DMS153 (cell line): Measurements from ENCODE around the gene MYH16.
A peak's percentile ranks its signal among the peaks of the same experiment; 100 is the strongest.
"Not testable (repeated sequence)": the region's sequence is repeated elsewhere in the genome, so short reads cannot be mapped to it uniquely, and the experiment has no call there.

Source experiments
- DNase-seq: peaks from one replicate; lab custom pipeline; 2025; lab: John Stamatoyannopoulos, UW

MYH16 gene

DNA sequence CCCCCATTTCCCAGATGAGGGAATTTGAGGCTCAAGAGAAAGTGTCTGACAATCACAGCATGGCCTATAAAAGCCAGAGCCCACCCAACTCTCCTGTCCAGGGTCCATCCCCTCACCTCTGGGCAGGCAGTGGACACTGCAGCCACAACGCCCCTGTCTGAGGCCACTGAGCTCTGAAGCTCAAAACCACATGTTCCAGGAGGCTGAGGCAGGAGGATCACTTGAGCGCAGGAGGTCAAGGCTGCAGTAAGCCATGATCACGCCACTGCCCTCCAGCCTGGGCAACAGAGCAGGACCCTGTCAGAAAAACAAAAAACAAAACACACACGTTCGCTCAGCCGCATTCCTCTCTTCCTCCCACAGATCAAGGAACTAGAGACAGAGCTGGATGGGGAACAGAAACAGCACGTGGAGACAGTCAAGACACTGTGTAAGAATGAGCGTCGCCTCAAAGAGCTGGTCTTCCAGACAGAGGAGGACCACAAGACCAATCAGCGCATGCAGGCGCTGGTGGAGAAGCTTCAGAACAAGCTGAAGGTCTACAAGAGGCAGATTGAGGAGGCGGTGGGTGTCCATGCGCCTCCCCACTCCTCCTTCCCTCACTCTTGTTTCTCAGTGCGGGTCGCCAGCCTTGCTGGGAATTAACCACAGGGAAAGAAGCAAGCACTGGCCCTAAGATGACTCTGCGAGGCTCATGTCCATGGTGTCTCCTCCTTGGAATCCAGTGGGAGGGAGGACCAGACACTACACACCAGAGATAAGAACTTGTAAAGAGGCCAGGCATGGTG is 33.0 kb downstream of the MYH16 start:
- DNase-seq, result no peak

DNA sequence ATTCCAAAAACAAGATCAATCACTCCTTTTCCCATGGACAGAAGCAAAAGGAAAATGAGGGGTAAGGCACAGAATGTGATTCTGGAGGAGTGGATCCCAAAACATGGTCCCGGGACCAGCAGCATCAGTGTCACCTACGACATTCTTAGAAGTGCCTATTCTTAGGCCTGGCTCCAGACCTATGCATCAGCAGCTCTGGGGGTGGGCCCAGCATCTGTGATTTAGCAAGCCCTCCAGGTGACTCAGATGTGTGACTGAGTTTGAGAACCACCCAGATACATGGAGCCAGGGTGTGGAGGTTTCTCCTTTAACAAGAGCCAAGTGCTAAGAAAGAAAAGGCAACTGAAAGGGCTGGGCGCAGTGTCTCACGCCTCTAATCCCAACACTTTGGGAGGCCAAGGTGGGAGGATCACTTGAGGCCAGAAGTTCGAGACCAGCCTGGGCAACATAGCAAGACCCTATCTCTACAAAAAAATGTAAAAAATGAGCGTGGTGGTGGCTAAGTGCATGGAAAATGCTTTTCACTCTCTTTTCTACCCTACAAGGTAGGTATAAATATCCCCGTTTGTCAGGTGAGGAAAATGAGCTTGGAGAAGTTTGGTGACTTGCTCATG is 35.9 kb downstream of the MYH16 start:
- DNase-seq, result no peak

DNA sequence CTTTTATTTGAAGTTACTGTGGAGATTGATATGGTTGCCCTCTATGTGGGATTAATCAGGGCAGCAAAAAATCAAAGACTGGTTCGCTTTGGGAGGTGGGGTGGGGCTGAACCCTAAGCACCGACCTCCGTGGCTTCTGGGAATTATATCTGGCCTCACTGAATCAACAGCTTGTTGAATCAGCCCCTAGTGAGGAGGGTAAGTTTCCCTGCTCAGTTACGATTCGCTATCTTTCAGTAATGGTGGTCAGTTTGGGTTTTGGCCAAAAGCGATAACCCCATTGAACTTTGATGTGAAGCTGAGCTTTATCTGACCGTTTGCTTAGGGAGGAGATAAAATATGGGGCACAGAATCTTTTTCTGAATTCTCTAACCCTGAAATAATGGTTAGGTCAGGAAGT is 36.5 kb downstream of the MYH16 start:
- DNase-seq, result no peak

DNA sequence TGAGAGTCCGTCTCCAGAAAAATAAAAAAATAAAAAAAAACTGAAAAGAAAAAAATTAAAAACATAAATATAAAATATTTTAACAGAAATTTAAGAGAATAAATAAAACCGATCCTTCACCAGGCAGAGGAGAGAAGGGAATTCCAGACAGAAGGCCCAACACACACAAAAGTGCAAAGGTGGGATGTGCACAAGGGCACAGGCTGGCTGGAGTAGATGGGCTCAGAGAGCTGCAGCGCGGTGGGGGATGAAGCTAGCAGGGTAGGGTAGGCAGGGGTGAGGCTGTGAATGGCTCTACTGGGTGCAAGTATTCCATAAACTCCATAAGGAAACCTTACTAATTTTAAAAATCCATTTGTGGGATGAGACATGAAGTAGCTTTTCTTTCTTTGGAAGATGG is 37.4 kb downstream of the MYH16 start:
- DNase-seq, result no peak

DNA sequence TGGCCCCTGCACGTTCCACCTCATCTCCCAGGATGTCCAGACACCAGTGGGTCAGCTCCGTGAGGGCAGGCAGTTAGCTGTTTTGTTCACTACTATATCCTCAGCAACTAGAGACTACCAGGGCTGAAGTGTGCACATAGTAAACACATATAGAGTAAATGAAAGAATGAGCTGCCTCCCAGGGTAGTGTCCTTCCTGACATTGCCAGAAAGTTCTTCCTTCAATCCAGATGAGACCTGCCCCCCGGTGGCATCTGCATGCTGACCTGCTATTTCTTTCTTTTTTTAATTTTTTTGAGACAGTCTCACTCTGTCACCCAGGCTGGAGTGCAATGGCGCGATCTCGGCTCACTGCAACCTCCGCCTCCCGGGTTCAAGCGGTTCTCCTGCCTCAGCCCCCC is 39.1 kb downstream of the MYH16 start:
- DNase-seq, result no peak

DNA sequence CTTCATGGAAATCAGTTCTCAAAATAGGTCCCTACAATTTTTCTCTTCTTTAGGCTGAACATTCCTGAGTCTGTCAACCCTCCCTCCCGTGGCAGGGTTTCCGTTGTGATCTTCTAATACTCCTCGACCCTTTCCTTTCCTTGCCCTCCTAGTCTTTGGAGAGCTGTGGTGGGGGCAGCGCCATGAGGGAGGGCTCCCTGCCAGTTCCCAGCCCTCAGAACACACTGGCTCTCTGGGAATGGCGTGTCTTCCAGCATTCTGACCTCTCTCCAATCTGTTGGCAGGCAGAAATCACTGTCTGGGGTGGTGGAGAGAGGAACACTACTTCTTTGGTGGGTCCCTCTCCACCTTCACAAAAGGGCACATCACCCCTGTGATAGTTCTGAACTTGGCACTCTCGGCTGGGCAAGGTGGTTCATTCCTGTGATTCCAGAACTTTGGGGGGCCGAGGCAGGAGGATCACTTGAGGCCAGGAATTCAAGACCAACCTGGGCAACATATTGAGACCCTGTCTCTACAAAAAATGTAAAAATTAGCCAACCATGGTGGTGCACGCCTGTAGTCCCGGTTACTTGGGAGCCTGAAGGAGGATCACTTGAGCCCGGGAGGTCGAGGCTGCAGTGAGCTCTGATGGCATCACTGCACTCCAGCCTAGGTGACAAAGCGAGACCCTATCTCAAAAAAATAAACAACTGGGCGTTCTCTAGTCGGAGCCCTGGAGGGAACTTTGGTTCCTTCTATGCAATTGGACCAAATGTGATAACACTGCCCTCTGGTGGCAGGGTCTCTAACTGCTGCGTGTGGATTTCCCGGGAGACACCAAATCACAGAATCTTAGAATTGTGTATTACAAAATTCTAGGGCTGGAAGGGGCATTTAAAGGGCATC is 39.9 kb downstream of the MYH16 start:
- no peak for DNase-seq

DNA sequence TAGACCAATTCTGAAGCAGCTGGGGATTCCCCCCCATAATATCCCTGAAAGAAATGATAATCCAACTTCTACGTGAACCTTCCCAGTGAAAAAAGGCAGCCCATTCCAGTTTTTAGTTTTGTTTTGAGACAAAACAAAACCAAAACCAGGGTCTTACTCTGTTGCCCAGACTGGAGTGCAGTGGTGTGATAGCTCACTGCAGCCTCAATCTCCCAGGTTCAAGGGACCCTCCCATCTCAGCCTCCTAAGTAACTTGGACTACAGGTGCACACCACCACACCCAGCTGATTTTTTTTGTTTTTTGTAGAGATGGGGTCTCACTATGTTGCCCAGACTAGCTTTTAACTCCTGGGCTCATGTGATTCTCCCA is 40.5 kb downstream of the MYH16 start:
- DNase-seq, result no peak

DNA sequence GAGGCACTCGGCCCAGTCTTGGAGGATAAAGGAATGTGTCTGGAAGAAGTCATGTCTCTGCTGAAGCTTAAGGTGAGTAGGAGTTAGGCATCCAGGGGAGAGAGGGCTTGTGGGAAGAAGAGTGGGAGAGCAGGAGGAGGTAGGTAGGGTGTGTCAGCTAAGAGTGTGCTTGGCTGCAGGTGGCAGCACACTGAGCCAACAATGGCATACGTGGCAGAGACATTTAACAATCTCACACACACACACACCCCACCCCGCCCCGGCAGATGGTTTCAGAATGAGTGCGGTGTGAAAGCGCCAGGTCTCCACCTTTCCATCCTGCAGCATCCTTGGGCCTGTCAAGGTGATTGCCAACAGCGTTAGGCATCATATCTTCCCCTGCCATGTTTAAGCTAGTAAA is 41.9 kb downstream of the MYH16 start:
- peak; percentile 9 for DNase-seq

DNA sequence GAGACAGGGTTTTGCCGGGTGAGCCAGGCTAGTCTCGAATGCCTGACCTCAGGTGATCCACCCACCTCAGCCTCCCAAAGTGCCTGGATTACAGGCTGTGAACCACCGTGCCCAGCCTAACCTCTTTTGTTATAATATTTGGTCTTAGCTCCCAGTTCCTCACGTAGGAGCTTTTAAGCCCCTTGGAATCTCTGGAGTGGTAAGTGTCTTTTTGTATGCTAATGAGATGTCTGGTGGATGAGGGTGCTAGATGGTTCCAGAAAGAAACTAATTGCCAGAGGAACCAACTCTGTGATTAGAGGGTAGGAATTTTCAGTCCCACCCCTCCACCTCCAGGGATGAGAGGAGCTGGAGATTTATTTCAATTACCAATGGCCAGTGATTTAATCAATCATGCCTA is 47.7 kb downstream of the MYH16 start:
- no peak for DNase-seq

DNA sequence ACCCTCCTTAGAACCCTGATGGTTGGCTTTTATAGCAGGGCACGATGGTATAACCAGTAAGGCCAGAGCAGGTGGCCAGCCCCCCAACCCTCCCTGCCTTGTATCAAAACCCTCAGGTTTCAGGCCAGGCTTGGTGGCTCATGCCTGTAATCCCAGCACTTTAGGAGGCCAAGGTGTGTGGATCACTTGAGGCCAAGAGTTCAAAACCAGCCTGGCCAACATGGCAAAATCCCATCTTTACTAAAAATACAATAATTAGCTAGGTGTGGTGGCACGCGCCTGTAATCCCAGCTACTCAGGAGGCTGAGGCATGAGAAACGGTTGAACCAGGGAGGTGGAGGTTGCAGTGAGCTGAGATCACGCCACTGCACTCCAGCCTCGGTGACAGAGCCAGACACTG is 50.0 kb downstream of the MYH16 start:
- not testable (repeated sequence) for DNase-seq

DNA sequence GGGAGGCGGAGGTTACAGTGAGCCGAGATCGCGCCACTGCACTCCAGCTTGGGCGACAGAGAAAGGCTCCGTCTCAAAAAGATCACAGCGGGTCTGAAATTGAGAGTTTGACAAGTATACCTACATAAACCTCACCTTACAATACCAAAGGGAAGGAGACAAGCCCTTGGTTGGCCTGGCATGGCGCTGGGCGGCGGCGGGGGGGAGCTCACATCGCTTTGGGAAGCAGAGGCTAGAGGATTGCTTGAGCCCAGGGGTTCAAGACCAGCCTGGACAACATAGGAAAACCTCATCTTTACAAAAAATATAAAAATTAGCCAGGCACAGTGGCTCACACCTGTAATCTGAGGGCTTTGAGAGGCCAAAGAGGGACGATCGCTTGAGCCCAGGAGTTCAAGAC is 51.9 kb downstream of the MYH16 start:
- no peak for DNase-seq

DNA sequence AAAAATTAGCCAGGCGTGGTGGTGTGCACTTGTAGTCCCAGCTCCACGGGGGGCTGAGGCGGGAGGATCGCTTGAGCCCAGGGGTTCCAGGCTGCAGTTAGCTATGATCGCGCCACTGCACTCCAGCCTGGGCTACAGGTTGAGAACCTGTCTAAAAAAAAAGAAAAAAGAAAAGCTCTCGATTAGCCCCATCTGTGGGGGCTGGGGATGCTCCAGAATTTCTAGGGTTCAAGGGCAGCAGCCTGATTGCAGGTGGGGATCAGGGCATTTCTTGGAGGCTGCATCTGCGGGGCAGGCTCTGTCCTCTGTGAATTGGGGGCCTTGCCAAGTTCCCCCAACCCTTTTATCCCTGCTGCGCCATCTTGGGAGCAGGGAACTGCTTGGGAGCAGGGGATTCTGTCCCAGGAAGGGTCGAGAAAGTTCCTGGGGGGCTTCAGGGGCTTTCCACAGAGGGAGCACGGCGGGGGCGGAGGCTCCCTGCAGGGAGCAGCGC is 52.4 kb downstream of the MYH16 start:
- DNase-seq, result no peak

DNA sequence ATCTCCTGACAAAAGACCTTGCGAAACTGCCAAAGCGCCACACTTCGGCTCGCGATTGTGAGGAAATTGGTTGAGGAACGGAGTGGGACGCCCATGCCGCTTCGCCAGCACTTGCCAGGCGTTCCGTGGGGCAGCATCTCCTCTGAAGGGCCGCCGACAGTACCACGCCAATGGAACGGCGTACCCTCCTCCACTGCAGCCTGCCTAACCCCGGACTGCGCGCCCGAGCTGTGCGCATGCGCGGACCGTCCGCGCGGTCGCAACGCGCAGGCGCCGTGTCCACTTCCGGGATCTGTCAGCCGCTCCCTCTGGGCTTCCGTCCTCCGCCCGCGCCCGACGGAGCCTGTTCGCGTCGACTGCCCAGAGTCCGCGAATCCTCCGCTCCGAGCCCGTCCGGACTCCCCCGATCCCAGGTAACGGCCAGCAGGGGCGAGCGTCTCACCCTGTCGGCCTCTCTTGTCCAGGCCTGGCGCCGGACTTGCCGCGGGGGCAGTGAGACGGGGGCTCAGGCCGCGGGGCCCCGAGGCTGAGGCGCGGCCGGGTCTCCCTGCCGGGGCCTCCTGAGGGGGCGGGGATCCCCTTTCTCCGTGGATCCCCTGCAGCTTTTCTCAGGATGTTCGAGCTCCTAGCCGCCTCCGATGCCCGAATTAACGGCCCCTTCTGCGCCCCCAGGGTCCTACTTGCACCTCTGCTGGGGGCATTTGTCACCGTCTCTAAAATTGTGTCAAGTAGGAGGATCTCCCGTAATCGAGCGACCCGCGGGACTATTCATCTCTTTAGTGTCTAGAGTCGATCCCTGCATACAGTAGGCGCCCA is 53.2 kb downstream of the MYH16 start, which contains the start of gene ARPC1A:
TSS of gene ARPC1A (plus strand) at position 307 of the 816 bp plus-strand sequence. CDS start 7,456 bp downstream, outside the sequence.
- DNase-seq, result peak; percentile 84

DNA sequence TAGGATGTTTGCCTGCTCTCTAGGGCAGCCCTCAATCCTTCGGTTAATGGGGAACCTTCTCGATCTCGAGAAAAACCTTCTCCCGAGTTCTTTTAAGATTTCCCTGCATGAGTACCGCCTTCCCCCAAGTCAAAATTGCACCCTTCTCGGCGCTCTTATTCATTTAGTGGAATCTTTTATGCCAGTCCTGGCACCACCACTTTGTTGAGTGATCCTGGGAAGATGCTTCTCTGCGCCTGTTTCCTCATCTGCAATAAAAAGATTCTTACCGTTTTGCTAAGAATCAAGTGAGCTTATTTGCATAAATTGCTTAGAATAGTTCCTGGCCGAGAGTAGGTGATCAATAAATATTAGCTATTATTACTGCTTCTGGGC is 53.8 kb downstream of the MYH16 start:
- no peak for DNase-seq

DNA sequence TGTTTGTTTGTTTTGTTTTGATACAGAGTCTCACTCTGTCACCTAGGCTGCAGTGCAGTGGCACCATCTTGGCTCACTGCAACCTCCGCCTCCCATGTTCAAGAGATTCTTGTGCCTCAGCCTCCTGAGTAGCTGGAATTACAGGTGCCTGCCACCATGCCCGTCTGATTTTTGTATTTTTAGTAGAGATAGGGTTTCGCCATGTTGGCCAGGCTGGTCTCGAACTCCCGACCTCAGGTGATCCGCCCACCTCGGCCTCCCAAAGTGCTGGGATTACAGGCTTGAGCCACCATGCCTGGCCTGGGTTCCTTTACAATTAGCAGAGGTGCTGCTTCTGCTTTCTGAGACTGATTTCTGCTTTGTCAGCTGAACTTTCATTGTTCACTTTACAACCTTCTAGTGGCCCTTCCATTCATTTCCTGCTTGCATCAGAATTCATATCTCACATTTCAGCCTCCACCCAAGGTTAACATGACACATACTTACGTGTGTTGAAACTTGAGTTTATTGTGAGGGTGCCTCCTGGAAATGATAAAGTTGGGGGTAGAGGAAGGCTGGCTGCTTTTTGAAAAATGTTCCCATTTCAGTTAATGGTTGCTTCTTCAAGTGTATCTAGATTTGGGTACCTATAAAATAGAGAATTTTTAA is 57.8 kb downstream of the MYH16 start:
- peak; percentile 49 for DNase-seq

DNA sequence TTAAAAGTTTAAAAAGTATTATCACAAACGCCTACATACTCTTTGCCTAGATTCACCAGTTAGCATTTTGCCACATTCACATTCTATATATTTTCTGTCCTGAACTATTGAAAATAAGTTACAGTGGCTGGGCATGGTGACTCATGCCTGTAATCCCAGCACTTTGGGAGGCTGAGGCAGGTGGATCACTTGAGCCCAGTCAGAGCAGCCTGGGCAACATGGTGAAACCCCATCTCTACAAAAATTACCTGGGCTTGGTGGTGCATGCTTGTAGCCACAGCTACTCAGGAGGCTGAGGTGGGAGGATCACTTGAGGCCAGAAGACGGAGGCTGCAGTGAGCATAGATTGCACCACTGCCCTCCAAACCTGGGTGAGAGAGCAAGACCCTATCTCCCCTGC is 58.4 kb downstream of the MYH16 start:
- DNase-seq, result no peak

DNA sequence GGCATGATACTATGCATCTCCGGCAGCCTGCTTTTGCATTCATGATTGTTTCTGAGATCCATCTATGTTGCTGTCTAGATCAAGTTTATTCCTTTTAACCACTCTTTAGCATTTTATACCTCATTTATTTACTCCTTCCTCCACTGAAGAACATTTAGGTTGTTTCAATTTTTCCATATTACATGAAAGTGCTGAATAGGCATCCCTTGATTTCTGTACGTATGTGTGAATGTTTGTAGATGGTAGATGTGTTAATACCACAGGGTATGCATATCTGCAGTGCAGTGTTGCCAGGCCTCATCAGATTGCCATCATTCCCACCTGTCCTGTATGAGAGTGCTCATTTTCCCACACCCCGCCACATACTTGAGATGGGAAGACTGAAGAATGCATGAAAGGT is 67.0 kb downstream of the MYH16 start:
- DNase-seq, result no peak

DNA sequence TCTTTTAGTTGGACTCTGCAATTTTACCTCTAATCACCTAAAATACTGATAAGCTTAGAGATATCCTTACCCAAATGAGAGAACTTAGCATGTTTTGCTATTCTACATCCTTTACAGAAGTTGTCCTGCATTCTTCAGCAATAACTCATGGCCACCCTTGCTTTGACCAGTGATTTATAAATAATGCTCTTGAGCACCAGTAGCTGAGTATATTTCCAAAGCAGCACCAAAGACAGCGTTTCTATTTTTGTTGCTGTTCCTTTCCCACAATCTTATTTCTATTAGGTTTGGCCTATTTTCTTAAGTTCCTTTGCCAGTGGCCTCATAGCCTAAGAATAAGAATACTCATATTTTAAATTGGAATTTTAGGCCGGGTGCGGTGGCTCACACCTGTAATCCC is 68.0 kb downstream of the MYH16 start:
- DNase-seq, result no peak

DNA sequence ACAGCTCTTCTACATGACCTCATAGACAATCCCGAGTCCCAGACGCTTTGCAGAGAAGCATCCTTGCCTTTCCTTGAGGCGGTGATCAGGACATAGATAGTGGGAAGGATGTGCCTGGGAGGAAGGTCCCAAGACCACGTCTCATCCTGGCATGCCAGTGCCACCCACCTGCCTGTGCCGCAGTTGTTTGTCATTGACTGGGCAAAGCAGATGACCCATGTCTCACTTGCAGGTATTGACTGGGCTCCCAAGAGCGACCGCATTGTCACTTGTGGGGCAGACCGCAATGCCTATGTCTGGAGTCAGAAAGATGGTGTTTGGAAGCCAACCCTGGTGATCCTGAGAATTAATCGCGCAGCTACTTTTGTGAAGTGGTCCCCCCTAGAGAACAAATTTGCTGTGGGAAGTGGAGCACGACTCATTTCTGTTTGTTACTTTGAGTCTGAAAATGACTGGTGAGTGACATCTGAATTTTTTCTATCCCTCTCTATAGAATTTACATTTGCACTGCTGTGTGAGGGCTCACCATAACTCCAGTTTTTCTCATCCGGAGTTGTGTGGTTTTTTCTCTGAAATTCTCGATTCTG is 71.5 kb downstream of the MYH16 start:
- no peak for DNase-seq

DNA sequence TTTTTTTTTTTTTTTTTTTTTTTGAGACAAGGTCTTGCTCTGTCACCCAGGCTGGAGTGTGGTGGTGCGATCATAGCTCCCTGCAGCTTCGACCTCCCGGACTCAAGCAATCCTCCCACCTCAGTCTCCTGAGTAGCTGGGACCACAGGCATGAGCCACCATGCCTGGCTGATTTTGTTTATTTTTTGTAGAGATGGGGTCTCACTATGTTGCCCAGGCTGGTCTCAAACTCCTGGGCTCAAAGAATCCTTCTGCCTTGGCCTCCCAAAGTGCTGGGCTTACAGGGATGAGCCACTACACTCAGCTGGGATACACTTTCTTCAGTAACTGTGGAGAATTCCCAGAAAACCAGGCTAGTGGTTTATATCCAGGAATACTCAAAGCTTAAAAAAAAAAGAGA is 78.0 kb downstream of the MYH16 start:
- DNase-seq, result not testable (repeated sequence)

DNA sequence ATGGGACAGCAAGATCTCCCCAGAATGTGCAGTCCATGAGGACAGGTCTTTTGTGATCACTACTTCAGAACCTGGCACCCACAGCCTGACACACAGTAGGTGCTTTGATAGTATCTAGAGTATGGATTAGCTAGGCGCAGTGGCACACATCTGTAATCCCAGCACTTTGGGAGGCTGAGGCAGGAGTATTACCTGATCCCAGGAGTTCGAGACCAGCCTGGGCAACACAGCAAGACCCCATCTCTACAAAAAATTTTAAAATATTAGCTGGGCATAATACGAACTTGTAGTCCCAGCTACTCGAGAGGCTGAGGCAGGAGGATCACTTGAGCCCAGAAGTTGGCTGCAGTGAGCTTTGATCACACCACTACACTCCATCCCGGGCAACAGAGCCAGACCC is 79.6 kb downstream of the MYH16 start:
- no peak for DNase-seq
